Activated T-helper 2 cell treated with anti-CD3 and anti-CD28 coated beads, Interferon-gamma antibody, Interleukin-2, Interleukin-4, amounts not matched to agents 10 μg/mL and 5 μg/mL and 100 μg/mL, durations not matched to agents 14 hours and 24 hours and 36 hours (primary cell): ENCODE measurements around the gene TBC1D24. TPM values are rescaled to one million over a fixed set of nuclear protein-coding genes. Genes with fewer than 3 reads are reported as not detected.
"Not testable (repeated sequence)": the region's sequence is repeated elsewhere in the genome, so short reads cannot be mapped to it uniquely, and the experiment has no call there.

Experiments used
- DNase-seq: peaks from one replicate; pipeline ENCODE4 v3.0.0; 2021; ENCODE audit warnings: low spot score
- H3K27ac Mint-ChIP-seq: one replicate; pipeline ENCODE4 v1.8.0; 2021; ENCODE audit warnings: mixed read lengths
- H3K27me3 Mint-ChIP-seq: one replicate; pipeline ENCODE4 v1.8.0; 2021; ENCODE audit warnings: low read depth, mixed read lengths
- H3K36me3 Mint-ChIP-seq: one replicate; pipeline ENCODE4 v1.8.0; 2021; ENCODE audit warnings: low read depth, mixed read lengths
- H3K4me1 Mint-ChIP-seq: one replicate; pipeline ENCODE4 v1.8.0; 2021; ENCODE audit warnings: low read depth, mixed read lengths
- H3K4me3 Mint-ChIP-seq: one replicate; pipeline ENCODE4 v1.8.0; 2021; ENCODE audit warnings: low read depth, mild to moderate bottlenecking, moderate library complexity, mixed read lengths
- H3K9me3 Mint-ChIP-seq: one replicate; pipeline ENCODE4 v1.8.0; 2021; ENCODE audit warnings: mixed read lengths
- intact Hi-C: fragments of 100-400 bp; cut with micrococcal nuclease; formaldehyde crosslinking; loops from one replicate; pipeline ENCODE4 v1.15.1; 2023
- total RNA-seq: library from RNA; stranded (reverse); gene quantifications from 2 replicates; pipeline ENCODE4 v1.2.3, GENCODE V29; 2022

TBC1D24 gene
- total RNA-seq, 1 donor from 2014 or later = 21.4 TPM

- Mint-ChIP-seq H3K27me3 (peaks cover 20% of the 10 kb centered on the region), H3K4me3 (peak overlapping the region; percentile 70), H3K36me3 (no peaks in the 10 kb centered on the region), H3K9me3 (no peaks in the 10 kb centered on the region), H3K4me1 (peaks cover 16% of the 10 kb centered on the region), H3K27ac (no peak overlapping the region)
- peak; percentile 23 for DNase-seq
- intact Hi-C loops = no loop called here
Observed at GRCh38 chr16:2473446-2473926, 1.4 kb upstream of the TBC1D24 start.

- peak; percentile 53 for DNase-seq
- H3K27ac Mint-ChIP-seq = no peak overlapping the region
- H3K36me3 Mint-ChIP-seq = no peaks in the 10 kb centered on the region
- H3K4me1 Mint-ChIP-seq = peaks cover 16% of the 10 kb centered on the region
- peak overlapping the region; percentile 76 for H3K4me3 Mint-ChIP-seq
- intact Hi-C loops = no loop called here
- no peaks in the 10 kb centered on the region for H3K9me3 Mint-ChIP-seq
- peaks cover 19% of the 10 kb centered on the region for H3K27me3 Mint-ChIP-seq
Observed at GRCh38 chr16:2473999-2474876, 689 bp upstream of the TBC1D24 start.

GRCh38 chr16:2475413-2476344 lies 752 bp downstream of the TBC1D24 start:
- peak; percentile 25 for DNase-seq
- Mint-ChIP-seq H3K27me3 (peaks cover 6% of the 10 kb centered on the region), H3K9me3 (no peaks in the 10 kb centered on the region), H3K4me3 (peak overlapping the region; percentile 58), H3K27ac (no peak overlapping the region), H3K4me1 (peaks cover 16% of the 10 kb centered on the region), H3K36me3 (no peaks in the 10 kb centered on the region)
- intact Hi-C loops = no loop called here

- Mint-ChIP-seq H3K36me3 (no peaks in the 10 kb centered on the region), H3K27me3 (peaks cover 6% of the 10 kb centered on the region), H3K4me3 (peak overlapping the region; percentile 58), H3K4me1 (peaks cover 16% of the 10 kb centered on the region), H3K9me3 (no peaks in the 10 kb centered on the region), H3K27ac (no peak overlapping the region)
- no peak for DNase-seq
- intact Hi-C loops = no loop called here
Observed at GRCh38 chr16:2476345-2476720, 1.4 kb downstream of the TBC1D24 start.

GRCh38 chr16:2476741-2477140 lies 1.8 kb downstream of the TBC1D24 start:
- Mint-ChIP-seq H3K36me3 (no peaks in the 10 kb centered on the region), H3K27me3 (peaks cover 6% of the 10 kb centered on the region), H3K4me3 (peak overlapping the region; percentile 42), H3K27ac (no peak overlapping the region), H3K4me1 (peaks cover 16% of the 10 kb centered on the region), H3K9me3 (no peaks in the 10 kb centered on the region)
- intact Hi-C loops = no loop called here
- DNase-seq = no peak

GRCh38 chr16:2477327-2477726 lies 2.4 kb downstream of the TBC1D24 start:
- Mint-ChIP-seq H3K27ac (no peak overlapping the region), H3K4me3 (no peak overlapping the region), H3K4me1 (peaks cover 16% of the 10 kb centered on the region), H3K36me3 (no peaks in the 10 kb centered on the region), H3K9me3 (no peaks in the 10 kb centered on the region), H3K27me3 (peaks cover 6% of the 10 kb centered on the region)
- intact Hi-C loops = no loop called here
- DNase-seq = no peak

- intact Hi-C loops = no loop called here
- peaks cover 14% of the 10 kb centered on the region for H3K4me1 Mint-ChIP-seq
- no peak for DNase-seq
- H3K36me3 Mint-ChIP-seq = no peaks in the 10 kb centered on the region
- no peak overlapping the region for H3K27ac Mint-ChIP-seq
- no peak overlapping the region for H3K4me3 Mint-ChIP-seq
- peaks cover 2% of the 10 kb centered on the region for H3K27me3 Mint-ChIP-seq
- no peaks in the 10 kb centered on the region for H3K9me3 Mint-ChIP-seq
Observed at GRCh38 chr16:2478279-2478678, 3.4 kb downstream of the TBC1D24 start.

GRCh38 chr16:2479996-2480395 lies 5.1 kb downstream of the TBC1D24 start:
- DNase-seq, intact Hi-C loops, H3K4me3 Mint-ChIP-seq, H3K36me3 Mint-ChIP-seq, H3K9me3 Mint-ChIP-seq, H3K27ac Mint-ChIP-seq, H3K27me3 Mint-ChIP-seq: not testable (repeated sequence)
- H3K4me1 Mint-ChIP-seq = peaks cover 14% of the 10 kb centered on the region

GRCh38 chr16:2480948-2481347 lies 6.0 kb downstream of the TBC1D24 start:
- Mint-ChIP-seq H3K9me3 (no peaks in the 10 kb centered on the region), H3K27me3 (no peaks in the 10 kb centered on the region), H3K27ac (no peak overlapping the region), H3K36me3 (no peaks in the 10 kb centered on the region), H3K4me1 (peaks cover 12% of the 10 kb centered on the region), H3K4me3 (no peak overlapping the region)
- DNase-seq = no peak
- intact Hi-C loops = no loop called here

GRCh38 chr16:2481676-2482075 lies 6.7 kb downstream of the TBC1D24 start:
- Mint-ChIP-seq H3K4me3 (no peak overlapping the region), H3K4me1 (peaks cover 5% of the 10 kb centered on the region), H3K27ac (no peak overlapping the region), H3K9me3 (no peaks in the 10 kb centered on the region), H3K36me3 (no peaks in the 10 kb centered on the region), H3K27me3 (no peaks in the 10 kb centered on the region)
- DNase-seq = no peak
- intact Hi-C loops = no loop called here

- intact Hi-C loops = no loop called here
- H3K4me3 Mint-ChIP-seq = no peak overlapping the region
- DNase-seq = no peak
- H3K27ac Mint-ChIP-seq = no peak overlapping the region
- H3K9me3 Mint-ChIP-seq = no peaks in the 10 kb centered on the region
- no peaks in the 10 kb centered on the region for H3K36me3 Mint-ChIP-seq
- no peaks in the 10 kb centered on the region for H3K27me3 Mint-ChIP-seq
- H3K4me1 Mint-ChIP-seq = peaks cover 6% of the 10 kb centered on the region
Observed at GRCh38 chr16:2482249-2482648, 7.3 kb downstream of the TBC1D24 start.

- intact Hi-C loops = no loop called here
- Mint-ChIP-seq H3K27me3 (no peaks in the 10 kb centered on the region), H3K36me3 (no peaks in the 10 kb centered on the region), H3K9me3 (no peaks in the 10 kb centered on the region), H3K4me1 (peaks cover 10% of the 10 kb centered on the region), H3K4me3 (no peak overlapping the region), H3K27ac (no peak overlapping the region)
- no peak for DNase-seq
Observed at GRCh38 chr16:2482708-2483534, 8.0 kb downstream of the TBC1D24 start.
